GM18508 (cell line): Measurements from ENCODE around the gene CACNA1D.

Source experiments
- ATAC-seq: cut with Tn5 transposase; IDR thresholded peaks from one replicate; pipeline ENCODE4 v1.9.1; 2021; ENCODE audit warnings: moderate number of reproducible peaks; ENCODE audit not compliant: insufficient read depth, unreplicated experiment

Gene CACNA1D

DNA sequence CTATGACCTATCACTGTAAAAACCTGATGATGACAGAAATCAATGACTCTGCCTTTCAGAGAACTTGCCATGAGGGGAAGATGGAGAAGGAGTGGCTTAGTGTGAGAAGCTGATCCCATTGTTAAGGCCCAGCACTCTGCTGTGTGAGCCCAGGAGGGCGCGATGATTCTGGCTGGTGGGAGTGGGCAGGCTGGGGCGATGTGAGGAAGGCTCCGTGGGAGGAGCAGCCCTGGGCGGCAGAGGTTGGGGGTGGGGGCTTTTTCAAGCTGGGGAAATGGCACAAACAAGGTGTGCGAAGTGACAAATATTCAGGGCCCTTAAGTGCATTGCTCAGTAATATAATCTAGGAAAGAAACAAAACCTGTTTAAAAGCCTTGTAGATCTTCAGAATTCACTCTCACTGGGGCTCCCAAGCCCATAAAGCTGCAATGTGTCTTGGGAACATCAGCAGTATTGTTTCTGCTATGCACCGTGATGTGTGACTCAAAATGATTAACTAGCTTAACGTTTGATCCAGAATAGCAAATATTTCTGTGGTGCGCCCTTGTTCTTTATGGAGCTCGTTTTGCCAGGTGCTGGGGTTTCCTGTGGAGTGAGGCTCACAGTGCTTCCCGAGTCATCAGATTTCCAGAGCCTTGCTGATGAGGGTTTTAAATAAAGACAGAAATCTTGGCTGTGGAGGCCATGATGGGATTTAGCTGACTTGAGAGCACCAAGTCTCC lies 210.8 kb downstream of the CACNA1D start:
- ATAC-seq, result no peak

DNA sequence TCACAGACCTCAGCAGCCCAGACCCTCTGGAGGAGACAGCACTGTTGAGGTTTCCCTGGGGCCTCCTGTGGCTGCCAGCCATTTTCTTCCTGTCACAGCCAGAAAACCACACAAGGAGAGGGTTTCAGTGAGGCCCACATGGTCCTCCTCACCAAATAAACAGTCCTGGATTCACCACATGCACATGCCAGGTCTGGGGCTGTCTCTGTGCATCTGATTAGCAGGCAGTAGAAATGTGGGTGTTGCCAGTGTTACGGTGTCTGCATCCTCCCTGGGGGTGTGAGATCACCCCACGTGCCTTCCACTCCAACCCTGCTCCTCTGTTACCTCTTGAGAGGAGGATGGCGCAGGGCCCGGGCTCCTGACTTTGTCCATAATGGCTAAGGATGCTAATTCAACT lies 211.4 kb downstream of the CACNA1D start:
- no peak for ATAC-seq

DNA sequence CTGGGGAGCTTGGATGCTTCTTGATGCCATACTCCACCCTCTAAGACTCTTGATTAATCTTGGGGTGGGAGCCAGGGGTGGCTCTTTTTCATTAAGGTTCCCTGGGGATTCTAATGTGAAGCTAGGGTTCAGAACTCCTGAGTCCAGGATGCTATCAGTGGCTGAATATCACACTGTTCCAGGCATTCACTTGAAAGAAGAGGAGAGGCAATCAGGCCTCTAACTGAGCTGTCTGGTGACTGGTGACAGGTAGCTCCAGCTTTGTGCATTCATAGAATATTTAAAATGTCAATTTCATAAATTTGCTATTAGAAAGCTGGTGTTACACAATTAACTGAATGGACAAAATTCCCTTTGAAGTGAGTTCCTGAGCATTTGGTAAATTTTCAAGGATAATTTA lies 212.8 kb downstream of the CACNA1D start:
- no peak for ATAC-seq

- no peak for ATAC-seq
Observed at GRCh38 chr3:53708001-53708621, 213.7 kb downstream of the CACNA1D start.

GRCh38 chr3:53709256-53709655 lies 214.8 kb downstream of the CACNA1D start:
- no peak for ATAC-seq

- ATAC-seq, result no peak
Observed at GRCh38 chr3:53709860-53710674, 215.7 kb downstream of the CACNA1D start.

DNA sequence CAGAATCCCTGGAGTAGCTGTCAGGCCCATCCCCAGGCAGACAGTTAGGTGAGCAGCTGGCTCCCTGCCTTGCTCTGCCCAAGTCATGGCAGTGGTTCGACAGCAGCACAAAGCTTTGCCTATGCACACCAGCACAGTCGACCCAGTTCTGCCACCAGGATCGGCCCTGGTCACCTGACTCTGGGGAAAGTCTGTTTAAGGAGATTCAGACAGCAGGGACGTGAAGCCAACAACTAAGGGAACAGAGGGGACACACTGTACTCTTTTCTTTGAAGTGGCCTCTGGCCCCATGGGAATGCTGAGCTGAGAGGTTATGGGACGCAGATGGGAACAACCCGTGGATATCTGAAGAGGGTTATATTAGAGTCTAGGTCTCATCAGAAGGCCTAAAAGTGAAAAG lies 217.0 kb downstream of the CACNA1D start:
- no peak for ATAC-seq

DNA sequence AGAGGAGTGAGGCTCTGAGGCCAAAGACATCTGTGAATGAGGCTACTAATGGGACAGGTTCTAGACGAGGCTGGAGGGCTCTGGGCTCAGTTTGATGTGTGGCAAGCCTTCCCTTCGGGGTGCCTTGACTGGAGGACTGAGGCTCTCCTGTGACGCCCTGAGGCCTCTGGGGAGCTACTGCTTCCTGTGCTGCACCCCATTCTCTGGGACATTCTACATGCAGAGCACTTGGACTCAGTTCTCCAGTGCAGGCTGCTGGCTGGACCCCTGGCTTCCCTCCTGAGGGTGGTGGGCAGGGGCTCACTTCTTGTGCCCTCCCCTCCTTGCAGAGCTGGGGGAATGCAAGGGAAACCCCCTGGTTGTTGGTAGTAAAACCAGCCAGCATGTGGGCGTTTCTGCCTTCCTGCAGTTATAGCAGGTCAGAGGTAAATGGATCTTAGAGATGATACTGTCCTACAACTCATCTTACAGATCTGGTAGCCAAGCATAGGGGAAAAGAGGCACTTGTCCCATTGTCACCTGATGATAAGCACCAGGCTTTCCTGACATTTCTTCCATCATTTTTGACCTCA lies 218.5 kb downstream of the CACNA1D start:
- ATAC-seq, result no peak

DNA sequence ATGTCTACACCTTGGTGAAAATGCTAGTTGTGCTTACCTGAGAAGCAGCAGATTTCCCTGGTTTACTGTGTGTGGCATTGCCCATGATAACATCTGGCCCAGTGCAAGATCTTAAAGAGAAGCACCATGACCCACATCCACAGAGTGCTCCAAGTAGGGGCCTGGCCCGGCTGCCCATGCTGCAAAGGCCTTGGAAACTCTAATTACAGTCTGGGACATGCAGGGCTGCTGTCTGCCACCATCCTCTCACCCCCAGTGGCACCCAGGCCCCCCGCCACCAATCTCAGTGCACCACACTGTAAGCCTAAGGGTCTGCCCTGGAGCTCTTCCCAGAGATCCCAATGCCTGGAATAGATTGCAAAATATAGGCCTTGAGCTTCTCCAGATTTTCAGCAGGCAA lies 219.2 kb downstream of the CACNA1D start:
- no peak for ATAC-seq

DNA sequence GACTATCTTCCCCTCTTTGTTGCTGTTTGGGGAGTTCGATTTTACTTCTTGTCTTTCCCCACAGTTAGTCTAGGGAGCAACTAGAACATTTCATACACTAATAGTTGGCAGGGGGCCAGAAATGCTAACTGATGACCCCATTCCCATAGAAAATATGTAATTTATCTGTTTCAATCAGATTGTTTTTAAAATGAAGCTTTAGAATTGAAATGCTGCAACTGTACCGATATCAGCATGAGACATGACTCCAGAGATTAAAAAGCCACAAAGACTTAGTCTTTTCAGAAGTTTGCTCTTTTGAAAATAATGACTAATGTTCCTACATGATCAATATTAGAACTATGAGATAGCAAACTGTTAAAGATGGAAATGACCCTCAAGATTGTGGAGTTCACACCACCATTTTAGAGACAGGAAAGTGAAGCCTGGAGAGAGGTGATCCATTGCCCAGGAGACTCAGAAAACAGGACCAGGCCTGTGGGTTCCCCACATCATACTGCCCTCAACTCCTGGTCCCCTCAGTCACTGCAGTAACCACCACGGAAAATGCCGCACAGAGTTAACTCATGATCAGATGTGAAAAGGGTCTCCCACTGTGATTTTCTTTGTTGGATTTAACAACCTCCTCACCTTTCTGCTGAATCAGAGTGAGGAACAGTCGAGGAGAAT lies 221.5 kb downstream of the CACNA1D start:
- no peak for ATAC-seq

GRCh38 chr3:53716998-53717397 lies 222.6 kb downstream of the CACNA1D start:
- no peak for ATAC-seq

DNA sequence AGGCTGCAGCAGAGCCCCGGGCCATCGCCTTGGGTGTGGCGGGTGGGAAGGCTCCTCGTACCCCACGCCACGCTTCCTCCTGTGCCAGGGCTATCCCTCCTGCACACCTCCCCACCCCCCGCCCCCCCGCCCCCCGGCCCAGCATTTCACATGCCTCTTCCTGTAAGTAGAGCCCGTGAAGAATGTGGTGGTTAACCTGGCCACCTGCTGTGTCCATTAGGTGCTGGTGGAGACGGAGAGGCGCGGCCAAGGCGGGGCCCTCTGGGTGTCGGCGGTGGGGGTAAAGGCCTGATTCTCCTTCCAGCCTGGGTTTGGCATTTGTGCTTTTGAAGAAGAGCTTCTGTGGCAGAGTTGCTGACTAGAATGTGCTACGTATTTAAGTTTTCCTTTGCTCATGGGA lies 224.1 kb downstream of the CACNA1D start:
- no peak for ATAC-seq

DNA sequence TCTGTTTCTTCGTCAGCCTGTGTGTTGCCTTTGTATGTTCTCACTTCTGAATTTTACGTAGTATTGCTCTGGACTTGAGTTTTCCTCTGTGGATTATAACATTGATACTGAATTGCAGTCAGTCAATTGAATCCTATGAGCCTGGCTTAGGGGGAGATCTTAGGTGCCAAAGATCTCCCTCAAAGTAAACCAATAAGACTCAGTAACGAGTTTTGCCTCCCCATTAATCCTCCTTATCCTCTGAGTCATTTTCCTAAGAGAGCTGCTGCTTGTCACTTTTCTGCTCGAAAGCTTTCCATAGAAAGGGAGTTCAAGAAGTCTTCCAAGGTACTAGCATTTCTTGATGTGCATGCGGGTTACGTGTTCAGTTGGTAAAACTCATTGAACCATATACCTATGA lies 225.4 kb downstream of the CACNA1D start:
- ATAC-seq, result no peak

GRCh38 chr3:53721187-53722119 lies 227.0 kb downstream of the CACNA1D start:
- no peak for ATAC-seq

DNA sequence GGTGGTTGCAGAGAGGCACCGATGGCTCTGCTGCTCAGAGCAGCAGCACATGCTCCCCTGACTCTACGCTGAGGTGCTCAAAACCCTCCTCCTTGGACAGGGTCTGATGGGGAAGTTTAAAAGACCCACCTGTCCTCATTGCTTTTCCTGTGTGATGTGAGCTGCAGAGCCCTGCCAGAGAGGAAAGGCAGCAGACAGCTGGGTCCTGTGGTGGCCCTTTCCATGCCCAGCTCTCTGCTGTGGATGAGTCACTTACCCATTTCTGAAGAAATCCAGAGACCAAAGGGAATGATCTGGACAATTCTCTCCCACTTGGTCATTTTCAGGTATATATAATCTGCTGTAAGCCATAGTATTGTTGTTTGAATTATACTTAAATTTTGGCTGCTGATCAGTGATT lies 230.2 kb downstream of the CACNA1D start:
- no peak for ATAC-seq

- no peak for ATAC-seq
Observed at GRCh38 chr3:53725387-53725995, 231.1 kb downstream of the CACNA1D start.

DNA sequence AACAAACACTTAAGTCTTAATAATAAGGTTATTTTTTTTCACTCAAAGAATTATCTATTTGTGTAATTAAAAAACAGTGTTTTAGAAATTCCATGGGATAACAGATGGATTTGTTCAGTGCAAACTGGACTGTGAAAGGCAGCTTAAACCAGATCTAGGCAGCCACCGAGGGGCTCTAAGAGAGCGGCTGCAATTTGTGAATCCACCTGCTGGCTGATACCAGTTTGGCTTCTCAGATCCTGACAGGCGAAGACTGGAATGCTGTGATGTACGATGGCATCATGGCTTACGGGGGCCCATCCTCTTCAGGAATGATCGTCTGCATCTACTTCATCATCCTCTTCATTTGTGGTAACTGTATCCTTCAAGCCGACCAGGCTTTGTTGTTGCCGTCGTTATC lies 232.2 kb downstream of the CACNA1D start:
- no peak for ATAC-seq

GRCh38 chr3:53728606-53729005 lies 234.2 kb downstream of the CACNA1D start:
- ATAC-seq, result no peak

- ATAC-seq, result no peak
Observed at GRCh38 chr3:53729159-53729558, 234.7 kb downstream of the CACNA1D start.
